SK-N-SH treated with all-trans-retinoic acid at 6 μM for 48 hours (cell line): ENCODE results near the gene CLDN14.

ENCODE experiments used
- ATAC-seq: fragments of 200-7000 bp; cut with Tn5 transposase; 3 replicates; pipeline ENCODE4 v1.9.1; 2020; ENCODE audit warnings: mild to moderate bottlenecking, moderate library complexity
- ARNTL ChIP-seq: fragments of 450-650 bp; formaldehyde crosslinking; IDR thresholded peaks from 2 replicates; pipeline ENCODE4 v1.5.0; 2020; ENCODE audit warnings: low read depth, mild to moderate bottlenecking, moderate library complexity, borderline replicate concordance
- BACH2 ChIP-seq: fragments of 250-450 bp; sonication (Bioruptor Pico); IDR thresholded peaks from 2 replicates; pipeline ENCODE4 v1.9.0; 2021; ENCODE audit warnings: mild to moderate bottlenecking, borderline replicate concordance
- CSDC2 ChIP-seq: fragments of 250-450 bp; sonication (Bioruptor Pico); IDR thresholded peaks from 2 replicates; pipeline ENCODE4 v1.5.0; 2020; ENCODE audit warnings: mild to moderate bottlenecking, moderate library complexity
- CSRNP3 ChIP-seq: fragments of 250-450 bp; sonication (Bioruptor Pico); IDR thresholded peaks from 2 replicates; pipeline ENCODE4 v1.5.1; 2021; ENCODE audit warnings: mild to moderate bottlenecking, moderate library complexity
- GLIS3 ChIP-seq: fragments of 250-450 bp; sonication (Bioruptor Pico); IDR thresholded peaks from 2 replicates; pipeline ENCODE4 v1.5.0; 2020; ENCODE audit warnings: mild to moderate bottlenecking, moderate library complexity
- OSR1 ChIP-seq: fragments of 250-450 bp; sonication (Bioruptor Pico); IDR thresholded peaks from 2 replicates; pipeline ENCODE4 v1.8.0; 2022; ENCODE audit warnings: moderate library complexity, mild to moderate bottlenecking, inconsistent platforms
- POU6F1 ChIP-seq: fragments of 250-450 bp; sonication (Bioruptor Pico); IDR thresholded peaks from 2 replicates; pipeline ENCODE4 v1.8.0; 2021; ENCODE audit warnings: low read depth, mild to moderate bottlenecking, moderate library complexity, borderline replicate concordance
- PPARA ChIP-seq: fragments of 250-450 bp; sonication (Bioruptor Pico); IDR thresholded peaks from 2 replicates; pipeline ENCODE4 v1.5.0; 2020; ENCODE audit warnings: mild to moderate bottlenecking, borderline replicate concordance
- RARB ChIP-seq: fragments of 250-450 bp; sonication (Bioruptor Pico); IDR thresholded peaks from 2 replicates; pipeline ENCODE4 v1.8.0; 2021; ENCODE audit warnings: mild to moderate bottlenecking, moderate library complexity
- SNAI2 ChIP-seq: fragments of 250-450 bp; sonication (Bioruptor Pico); IDR thresholded peaks from 2 replicates; pipeline ENCODE4 v1.5.0; 2020; ENCODE audit warnings: mild to moderate bottlenecking, moderate library complexity
- TCF4 ChIP-seq: fragments of 250-450 bp; sonication (Bioruptor Pico); IDR thresholded peaks from 2 replicates; pipeline ENCODE4 v1.8.0; 2021; ENCODE audit warnings: mild to moderate bottlenecking, moderate library complexity, borderline replicate concordance
- TOX ChIP-seq: fragments of 250-450 bp; sonication (Bioruptor Pico); IDR thresholded peaks from 2 replicates; pipeline ENCODE4 v1.8.0; 2021; ENCODE audit warnings: mild to moderate bottlenecking, moderate library complexity, borderline replicate concordance
- ZC3H10 ChIP-seq: fragments of 250-450 bp; sonication (Bioruptor Pico); IDR thresholded peaks from 2 replicates; pipeline ENCODE4 v1.5.1; 2021; ENCODE audit warnings: mild to moderate bottlenecking, moderate library complexity
- ZFP3 ChIP-seq: fragments of 250-450 bp; sonication (Bioruptor Pico); IDR thresholded peaks from 2 replicates; pipeline ENCODE4 v1.5.0; 2020; ENCODE audit warnings: mild to moderate bottlenecking, moderate library complexity
- ZNF565 ChIP-seq: fragments of 450-650 bp; formaldehyde crosslinking; conservative IDR thresholded peaks from 2 replicates; pipeline ENCODE4 v1.5.0; 2020; ENCODE audit warnings: low read depth, mild to moderate bottlenecking, moderate library complexity
- ZNF70 ChIP-seq: fragments of 450-650 bp; formaldehyde crosslinking; IDR thresholded peaks from 2 replicates; pipeline ENCODE4 v1.5.0; 2020; ENCODE audit warnings: mild to moderate bottlenecking, moderate library complexity
- ZNF8 ChIP-seq: fragments of 450-650 bp; formaldehyde crosslinking; IDR thresholded peaks from 2 replicates; pipeline ENCODE4 v1.5.0; 2020; ENCODE audit warnings: mild to moderate bottlenecking, moderate library complexity
- TF ChIP-seq, protein P1 (sequence below): fragments of 250-450 bp; sonication (Bioruptor Pico); IDR thresholded peaks from 2 replicates; pipeline ENCODE4 v1.5.1; 2020; ENCODE audit warnings: low read depth, mild to moderate bottlenecking, moderate library complexity
- TF ChIP-seq, protein P2 (sequence below): fragments of 250-450 bp; sonication (Bioruptor Pico); IDR thresholded peaks from 2 replicates; pipeline ENCODE4 v1.8.0; 2020; ENCODE audit warnings: mild to moderate bottlenecking, moderate library complexity, borderline replicate concordance
- TF ChIP-seq, protein P3 (sequence below): fragments of 250-450 bp; sonication (Bioruptor Pico); IDR thresholded peaks from 2 replicates; pipeline ENCODE4 v1.5.0; 2020; ENCODE audit warnings: mild to moderate bottlenecking, moderate library complexity

The CLDN14 gene

GRCh38 chr21:36423771-36424433, 56.0 kb downstream of the CLDN14 start:
- no peak for ATAC-seq
- TF ChIP-seq ZNF8 (no peak), ZC3H10 (CRISPR knock-in tag) (no peak), POU6F1 (CRISPR knock-in tag) (no peak), CSDC2 (CRISPR knock-in tag) (no peak), TOX (CRISPR knock-in tag) (no peak), CSRNP3 (CRISPR knock-in tag) (no peak), ARNTL (CRISPR knock-in tag) (no peak), RARB (CRISPR knock-in tag) (no peak), GLIS3 (no peak), BACH2 (CRISPR knock-in tag) (no peak)
- TF ChIP-seq, protein P1, sequence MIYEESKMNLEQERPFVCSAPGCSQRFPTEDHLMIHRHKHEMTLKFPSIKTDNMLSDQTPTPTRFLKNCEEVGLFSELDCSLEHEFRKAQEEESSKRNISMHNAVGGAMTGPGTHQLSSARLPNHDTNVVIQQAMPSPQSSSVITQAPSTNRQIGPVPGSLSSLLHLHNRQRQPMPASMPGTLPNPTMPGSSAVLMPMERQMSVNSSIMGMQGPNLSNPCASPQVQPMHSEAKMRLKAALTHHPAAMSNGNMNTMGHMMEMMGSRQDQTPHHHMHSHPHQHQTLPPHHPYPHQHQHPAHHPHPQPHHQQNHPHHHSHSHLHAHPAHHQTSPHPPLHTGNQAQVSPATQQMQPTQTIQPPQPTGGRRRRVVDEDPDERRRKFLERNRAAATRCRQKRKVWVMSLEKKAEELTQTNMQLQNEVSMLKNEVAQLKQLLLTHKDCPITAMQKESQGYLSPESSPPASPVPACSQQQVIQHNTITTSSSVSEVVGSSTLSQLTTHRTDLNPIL (CRISPR knock-in tag), result no peak
- TF ChIP-seq, protein P2, sequence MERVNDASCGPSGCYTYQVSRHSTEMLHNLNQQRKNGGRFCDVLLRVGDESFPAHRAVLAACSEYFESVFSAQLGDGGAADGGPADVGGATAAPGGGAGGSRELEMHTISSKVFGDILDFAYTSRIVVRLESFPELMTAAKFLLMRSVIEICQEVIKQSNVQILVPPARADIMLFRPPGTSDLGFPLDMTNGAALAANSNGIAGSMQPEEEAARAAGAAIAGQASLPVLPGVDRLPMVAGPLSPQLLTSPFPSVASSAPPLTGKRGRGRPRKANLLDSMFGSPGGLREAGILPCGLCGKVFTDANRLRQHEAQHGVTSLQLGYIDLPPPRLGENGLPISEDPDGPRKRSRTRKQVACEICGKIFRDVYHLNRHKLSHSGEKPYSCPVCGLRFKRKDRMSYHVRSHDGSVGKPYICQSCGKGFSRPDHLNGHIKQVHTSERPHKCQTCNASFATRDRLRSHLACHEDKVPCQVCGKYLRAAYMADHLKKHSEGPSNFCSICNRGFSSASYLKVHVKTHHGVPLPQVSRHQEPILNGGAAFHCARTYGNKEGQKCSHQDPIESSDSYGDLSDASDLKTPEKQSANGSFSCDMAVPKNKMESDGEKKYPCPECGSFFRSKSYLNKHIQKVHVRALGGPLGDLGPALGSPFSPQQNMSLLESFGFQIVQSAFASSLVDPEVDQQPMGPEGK, result no peak
- TF ChIP-seq, protein P3, sequence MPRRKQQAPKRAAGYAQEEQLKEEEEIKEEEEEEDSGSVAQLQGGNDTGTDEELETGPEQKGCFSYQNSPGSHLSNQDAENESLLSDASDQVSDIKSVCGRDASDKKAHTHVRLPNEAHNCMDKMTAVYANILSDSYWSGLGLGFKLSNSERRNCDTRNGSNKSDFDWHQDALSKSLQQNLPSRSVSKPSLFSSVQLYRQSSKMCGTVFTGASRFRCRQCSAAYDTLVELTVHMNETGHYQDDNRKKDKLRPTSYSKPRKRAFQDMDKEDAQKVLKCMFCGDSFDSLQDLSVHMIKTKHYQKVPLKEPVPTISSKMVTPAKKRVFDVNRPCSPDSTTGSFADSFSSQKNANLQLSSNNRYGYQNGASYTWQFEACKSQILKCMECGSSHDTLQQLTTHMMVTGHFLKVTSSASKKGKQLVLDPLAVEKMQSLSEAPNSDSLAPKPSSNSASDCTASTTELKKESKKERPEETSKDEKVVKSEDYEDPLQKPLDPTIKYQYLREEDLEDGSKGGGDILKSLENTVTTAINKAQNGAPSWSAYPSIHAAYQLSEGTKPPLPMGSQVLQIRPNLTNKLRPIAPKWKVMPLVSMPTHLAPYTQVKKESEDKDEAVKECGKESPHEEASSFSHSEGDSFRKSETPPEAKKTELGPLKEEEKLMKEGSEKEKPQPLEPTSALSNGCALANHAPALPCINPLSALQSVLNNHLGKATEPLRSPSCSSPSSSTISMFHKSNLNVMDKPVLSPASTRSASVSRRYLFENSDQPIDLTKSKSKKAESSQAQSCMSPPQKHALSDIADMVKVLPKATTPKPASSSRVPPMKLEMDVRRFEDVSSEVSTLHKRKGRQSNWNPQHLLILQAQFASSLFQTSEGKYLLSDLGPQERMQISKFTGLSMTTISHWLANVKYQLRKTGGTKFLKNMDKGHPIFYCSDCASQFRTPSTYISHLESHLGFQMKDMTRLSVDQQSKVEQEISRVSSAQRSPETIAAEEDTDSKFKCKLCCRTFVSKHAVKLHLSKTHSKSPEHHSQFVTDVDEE (CRISPR knock-in tag), result no peak

DNA sequence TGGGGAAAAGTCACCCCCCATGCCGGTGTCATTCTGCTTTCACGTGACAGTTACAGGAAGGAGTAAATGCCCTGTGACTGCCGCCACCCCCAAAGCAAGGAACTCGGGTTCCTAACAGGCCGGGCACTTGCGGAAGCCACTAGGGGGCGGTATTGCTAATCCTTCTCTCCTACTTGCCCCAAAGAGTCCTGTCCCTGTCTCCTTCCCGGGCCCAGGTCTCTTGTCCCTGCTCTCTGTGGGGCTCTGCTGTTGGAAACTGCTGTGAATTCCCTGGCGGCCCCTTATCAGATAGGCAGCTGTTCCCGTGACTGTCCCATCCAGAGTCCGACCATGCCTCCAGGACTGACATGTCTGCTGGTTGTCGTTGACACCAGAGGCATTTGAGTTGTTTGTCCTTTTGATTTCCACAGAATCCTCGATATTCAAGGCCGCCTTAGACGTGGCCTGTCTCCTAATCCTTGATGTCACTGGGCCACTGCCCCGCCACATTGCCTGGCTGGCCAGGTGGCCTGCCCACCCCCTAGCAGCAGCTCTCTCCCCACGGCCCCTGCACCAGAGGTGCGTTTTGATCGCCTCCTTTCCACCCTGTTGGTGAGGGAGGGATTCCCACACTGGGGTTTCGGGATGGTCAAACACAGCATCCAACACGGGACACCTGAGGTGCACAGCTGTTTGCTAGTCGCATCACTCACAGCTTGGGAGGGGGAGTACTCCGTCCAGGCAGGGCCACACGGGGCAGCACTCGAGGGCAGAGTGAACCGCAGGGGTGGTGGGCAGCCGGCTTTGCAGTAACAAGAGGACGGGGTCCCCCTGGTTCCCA, 57.4 kb downstream of the CLDN14 start:
- ATAC-seq, result peak; percentile 69
- TF ChIP-seq GLIS3, result no peak
- no peak for TF ChIP-seq ZNF70 (CRISPR knock-in tag)
- TF ChIP-seq, protein P2, result no peak
- no peak for TF ChIP-seq SNAI2 (CRISPR knock-in tag)
- TF ChIP-seq OSR1 (CRISPR knock-in tag), result no peak
- TF ChIP-seq ZNF8, result no peak
- TF ChIP-seq RARB (CRISPR knock-in tag), result no peak
- no peak for TF ChIP-seq BACH2 (CRISPR knock-in tag)
- TF ChIP-seq, protein P1 (CRISPR knock-in tag), result no peak
- no peak for TF ChIP-seq PPARA (CRISPR knock-in tag)
- TF ChIP-seq ZFP3 (CRISPR knock-in tag), result no peak
- no peak for TF ChIP-seq ARNTL (CRISPR knock-in tag)
- no peak for TF ChIP-seq ZC3H10 (CRISPR knock-in tag)
- TF ChIP-seq ZNF565, result no peak
- TF ChIP-seq CSDC2 (CRISPR knock-in tag), result no peak
- no peak for TF ChIP-seq TCF4 (CRISPR knock-in tag)
